IPS-NIHi7 (cell line): Measurements from ENCODE around the gene CEP131.

Source experiments
- DNase-seq: peaks from one replicate; pipeline ENCODE4 v3.0.0; 2012; ENCODE audit warnings: mixed read lengths; ENCODE audit errors: extremely low spot score

Gene CEP131

GRCh38 chr17:81200201-81200600 is 22.6 kb downstream of the CEP131 start:
- DNase-seq = no peak

- no peak for DNase-seq
Measured at GRCh38 chr17:81199482-81199830, 23.3 kb downstream of the CEP131 start.

- no peak for DNase-seq
Measured at GRCh38 chr17:81198826-81199481, 23.8 kb downstream of the CEP131 start.

GRCh38 chr17:81197831-81198490 is 24.8 kb downstream of the CEP131 start:
- DNase-seq = no peak

GRCh38 chr17:81197409-81197795 is 25.4 kb downstream of the CEP131 start:
- no peak for DNase-seq

GRCh38 chr17:81196505-81197408 is 26.0 kb downstream of the CEP131 start:
- no peak for DNase-seq

GRCh38 chr17:81195941-81196495 is 26.7 kb downstream of the CEP131 start:
- no peak for DNase-seq

GRCh38 chr17:81194941-81195901 is 27.5 kb downstream of the CEP131 start:
- DNase-seq = no peak

GRCh38 chr17:81194225-81194760 is 28.5 kb downstream of the CEP131 start:
- no peak for DNase-seq

- no peak for DNase-seq
Measured at GRCh38 chr17:81193470-81194224, 29.1 kb downstream of the CEP131 start.

GRCh38 chr17:81193051-81193410 is 29.7 kb downstream of the CEP131 start:
- no peak for DNase-seq

GRCh38 chr17:81192386-81193050 is 30.2 kb downstream of the CEP131 start:
- peak; percentile 59 for DNase-seq

- DNase-seq = no peak
Measured at GRCh38 chr17:81191646-81192045, 31.1 kb downstream of the CEP131 start.

- DNase-seq = no peak
Measured at GRCh38 chr17:81191116-81191515, 31.6 kb downstream of the CEP131 start.

- no peak for DNase-seq
Measured at GRCh38 chr17:81190591-81190990, 32.2 kb downstream of the CEP131 start.

- peak; percentile 69 for DNase-seq
Measured at GRCh38 chr17:81189670-81190530, 32.9 kb downstream of the CEP131 start.

GRCh38 chr17:81189016-81189415 is 33.7 kb downstream of the CEP131 start:
- DNase-seq = no peak

- DNase-seq = no peak
Measured at GRCh38 chr17:81188491-81188840, 34.3 kb downstream of the CEP131 start.
